Measurements from ENCODE around the gene DCANP1. TPM values are rescaled to one million over a fixed set of nuclear protein-coding genes. Genes with fewer than 3 reads are reported as not detected.

Gene DCANP1
- total and polyA plus RNA-seq, 9 of the 15 experiments (the other 6 are each of a cell fraction or from before 2014, with no cell fraction given): not detected

DNA sequence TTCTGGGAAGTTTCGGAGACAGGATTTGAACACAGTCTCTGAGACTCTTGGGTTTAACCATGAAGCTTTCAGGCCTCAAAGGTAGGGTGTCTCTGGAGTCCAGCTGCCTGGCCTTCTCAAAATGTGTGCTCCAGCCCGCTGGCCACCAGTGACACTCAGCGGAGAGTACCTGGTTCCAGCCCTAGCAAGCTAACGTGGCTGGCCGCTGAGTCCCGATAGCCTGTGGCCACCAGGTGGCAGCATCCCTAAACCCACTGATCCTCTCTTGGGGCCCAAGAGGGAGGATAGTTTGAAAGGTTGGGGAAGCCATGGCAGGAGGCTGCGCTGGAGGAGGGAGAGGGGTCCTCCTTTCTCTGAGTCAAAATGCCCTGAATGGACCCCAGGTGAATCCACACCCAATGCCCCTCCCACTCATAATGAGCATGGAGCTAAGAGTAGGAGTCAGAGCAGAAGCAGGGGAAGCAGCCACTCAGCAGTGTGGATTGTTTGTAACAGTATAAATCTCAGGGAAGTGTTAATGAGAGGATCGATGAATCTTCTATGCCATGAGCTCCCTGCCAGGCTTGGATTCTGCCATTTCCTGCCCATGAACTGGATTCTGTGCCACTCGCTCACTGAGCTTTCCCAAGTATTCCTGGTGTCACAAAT, 10.4 kb upstream of the DCANP1 start (continued):
- peak; percentile 31 to 82; a peak in 3 of 4 replicates for TF ChIP-seq MAZ (CRISPR knock-in tag; conservative IDR thresholded peaks at IDR 0.05 in 1 of 2, IDR thresholded peaks at IDR 0.05 in 1 of 2)
- no peak for TF ChIP-seq ETS2 (tag; IDR thresholded peaks at IDR 0.05; ENCODE audit: borderline replicate concordance, poor library complexity, severe bottlenecking)
- TF ChIP-seq, protein P1, sequence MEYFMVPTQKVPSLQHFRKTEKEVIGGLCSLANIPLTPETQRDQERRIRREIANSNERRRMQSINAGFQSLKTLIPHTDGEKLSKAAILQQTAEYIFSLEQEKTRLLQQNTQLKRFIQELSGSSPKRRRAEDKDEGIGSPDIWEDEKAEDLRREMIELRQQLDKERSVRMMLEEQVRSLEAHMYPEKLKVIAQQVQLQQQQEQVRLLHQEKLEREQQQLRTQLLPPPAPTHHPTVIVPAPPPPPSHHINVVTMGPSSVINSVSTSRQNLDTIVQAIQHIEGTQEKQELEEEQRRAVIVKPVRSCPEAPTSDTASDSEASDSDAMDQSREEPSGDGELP (CRISPR knock-in tag; IDR thresholded peaks at IDR 0.05; ENCODE audit: borderline replicate concordance): peak; percentile 66; the same call in 1 of the 2 replicates
- no peak for TF ChIP-seq CHCHD3 (CRISPR knock-in tag; IDR thresholded peaks at IDR 0.05)
- peak; percentile 85; the same call in 1 of the 2 replicates for TF ChIP-seq NR4A1 (CRISPR knock-in tag; IDR thresholded peaks at IDR 0.05)
- TF ChIP-seq NR4A1 (tag; IDR thresholded peaks at IDR 0.05): no peak
- no peak for TF ChIP-seq NONO (IDR thresholded peaks at IDR 0.05; ENCODE audit: low read depth in 2 of 2, low read length in 1 of 2)
- no peak for TF ChIP-seq ZC3H4 (CRISPR knock-in tag; IDR thresholded peaks at IDR 0.05; ENCODE audit: borderline replicate concordance)
- no peak for TF ChIP-seq TSC22D4 (tag; IDR thresholded peaks at IDR 0.05)
- TF ChIP-seq, protein P2, sequence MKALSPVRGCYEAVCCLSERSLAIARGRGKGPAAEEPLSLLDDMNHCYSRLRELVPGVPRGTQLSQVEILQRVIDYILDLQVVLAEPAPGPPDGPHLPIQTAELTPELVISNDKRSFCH (CRISPR knock-in tag; IDR thresholded peaks at IDR 0.05): no peak
- TF ChIP-seq, protein P2 (tag; IDR thresholded peaks at IDR 0.05): peak; percentile 24; the same call in 1 of the 2 replicates
- no peak for TF ChIP-seq RHOXF2B (CRISPR knock-in tag; conservative IDR thresholded peaks at IDR 0.05)
- TF ChIP-seq ZNF75A (CRISPR knock-in tag; IDR thresholded peaks at IDR 0.05): 0 out of 2 replicates have a peak, but pooled peaks have one; percentile 27
- TF ChIP-seq, protein P3, sequence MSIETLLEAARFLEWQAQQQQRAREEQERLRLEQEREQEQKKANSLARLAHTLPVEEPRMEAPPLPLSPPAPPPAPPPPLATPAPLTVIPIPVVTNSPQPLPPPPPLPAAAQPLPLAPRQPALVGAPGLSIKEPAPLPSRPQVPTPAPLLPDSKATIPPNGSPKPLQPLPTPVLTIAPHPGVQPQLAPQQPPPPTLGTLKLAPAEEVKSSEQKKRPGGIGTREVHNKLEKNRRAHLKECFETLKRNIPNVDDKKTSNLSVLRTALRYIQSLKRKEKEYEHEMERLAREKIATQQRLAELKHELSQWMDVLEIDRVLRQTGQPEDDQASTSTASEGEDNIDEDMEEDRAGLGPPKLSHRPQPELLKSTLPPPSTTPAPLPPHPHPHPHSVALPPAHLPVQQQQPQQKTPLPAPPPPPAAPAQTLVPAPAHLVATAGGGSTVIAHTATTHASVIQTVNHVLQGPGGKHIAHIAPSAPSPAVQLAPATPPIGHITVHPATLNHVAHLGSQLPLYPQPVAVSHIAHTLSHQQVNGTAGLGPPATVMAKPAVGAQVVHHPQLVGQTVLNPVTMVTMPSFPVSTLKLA (conservative IDR thresholded peaks at IDR 0.05): no peak
- TF ChIP-seq SMAD3 (CRISPR knock-in tag; conservative IDR thresholded peaks at IDR 0.05): no peak
- TF ChIP-seq SNIP1 (IDR thresholded peaks at IDR 0.05; ENCODE audit: low read depth): no peak
- TF ChIP-seq, protein P4, sequence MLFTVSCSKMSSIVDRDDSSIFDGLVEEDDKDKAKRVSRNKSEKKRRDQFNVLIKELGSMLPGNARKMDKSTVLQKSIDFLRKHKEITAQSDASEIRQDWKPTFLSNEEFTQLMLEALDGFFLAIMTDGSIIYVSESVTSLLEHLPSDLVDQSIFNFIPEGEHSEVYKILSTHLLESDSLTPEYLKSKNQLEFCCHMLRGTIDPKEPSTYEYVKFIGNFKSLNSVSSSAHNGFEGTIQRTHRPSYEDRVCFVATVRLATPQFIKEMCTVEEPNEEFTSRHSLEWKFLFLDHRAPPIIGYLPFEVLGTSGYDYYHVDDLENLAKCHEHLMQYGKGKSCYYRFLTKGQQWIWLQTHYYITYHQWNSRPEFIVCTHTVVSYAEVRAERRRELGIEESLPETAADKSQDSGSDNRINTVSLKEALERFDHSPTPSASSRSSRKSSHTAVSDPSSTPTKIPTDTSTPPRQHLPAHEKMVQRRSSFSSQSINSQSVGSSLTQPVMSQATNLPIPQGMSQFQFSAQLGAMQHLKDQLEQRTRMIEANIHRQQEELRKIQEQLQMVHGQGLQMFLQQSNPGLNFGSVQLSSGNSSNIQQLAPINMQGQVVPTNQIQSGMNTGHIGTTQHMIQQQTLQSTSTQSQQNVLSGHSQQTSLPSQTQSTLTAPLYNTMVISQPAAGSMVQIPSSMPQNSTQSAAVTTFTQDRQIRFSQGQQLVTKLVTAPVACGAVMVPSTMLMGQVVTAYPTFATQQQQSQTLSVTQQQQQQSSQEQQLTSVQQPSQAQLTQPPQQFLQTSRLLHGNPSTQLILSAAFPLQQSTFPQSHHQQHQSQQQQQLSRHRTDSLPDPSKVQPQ (CRISPR knock-in tag; IDR thresholded peaks at IDR 0.05; ENCODE audit: borderline replicate concordance): no peak
- TF ChIP-seq, protein P5, sequence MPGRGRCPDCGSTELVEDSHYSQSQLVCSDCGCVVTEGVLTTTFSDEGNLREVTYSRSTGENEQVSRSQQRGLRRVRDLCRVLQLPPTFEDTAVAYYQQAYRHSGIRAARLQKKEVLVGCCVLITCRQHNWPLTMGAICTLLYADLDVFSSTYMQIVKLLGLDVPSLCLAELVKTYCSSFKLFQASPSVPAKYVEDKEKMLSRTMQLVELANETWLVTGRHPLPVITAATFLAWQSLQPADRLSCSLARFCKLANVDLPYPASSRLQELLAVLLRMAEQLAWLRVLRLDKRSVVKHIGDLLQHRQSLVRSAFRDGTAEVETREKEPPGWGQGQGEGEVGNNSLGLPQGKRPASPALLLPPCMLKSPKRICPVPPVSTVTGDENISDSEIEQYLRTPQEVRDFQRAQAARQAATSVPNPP (IDR thresholded peaks at IDR 0.05; ENCODE audit: borderline replicate concordance, insufficient read depth, insufficient read length): no peak
- TF ChIP-seq, protein P6, sequence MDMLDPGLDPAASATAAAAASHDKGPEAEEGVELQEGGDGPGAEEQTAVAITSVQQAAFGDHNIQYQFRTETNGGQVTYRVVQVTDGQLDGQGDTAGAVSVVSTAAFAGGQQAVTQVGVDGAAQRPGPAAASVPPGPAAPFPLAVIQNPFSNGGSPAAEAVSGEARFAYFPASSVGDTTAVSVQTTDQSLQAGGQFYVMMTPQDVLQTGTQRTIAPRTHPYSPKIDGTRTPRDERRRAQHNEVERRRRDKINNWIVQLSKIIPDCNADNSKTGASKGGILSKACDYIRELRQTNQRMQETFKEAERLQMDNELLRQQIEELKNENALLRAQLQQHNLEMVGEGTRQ (CRISPR knock-in tag; IDR thresholded peaks at IDR 0.05): no peak
- no peak for TF ChIP-seq OTX1 (CRISPR knock-in tag; IDR thresholded peaks at IDR 0.05)
